ENCODE results near the gene SLC38A5.
"Not testable (repeated sequence)": the region's sequence is repeated elsewhere in the genome, so short reads cannot be mapped to it uniquely, and the experiment has no call there.

SLC38A5 gene

DNA sequence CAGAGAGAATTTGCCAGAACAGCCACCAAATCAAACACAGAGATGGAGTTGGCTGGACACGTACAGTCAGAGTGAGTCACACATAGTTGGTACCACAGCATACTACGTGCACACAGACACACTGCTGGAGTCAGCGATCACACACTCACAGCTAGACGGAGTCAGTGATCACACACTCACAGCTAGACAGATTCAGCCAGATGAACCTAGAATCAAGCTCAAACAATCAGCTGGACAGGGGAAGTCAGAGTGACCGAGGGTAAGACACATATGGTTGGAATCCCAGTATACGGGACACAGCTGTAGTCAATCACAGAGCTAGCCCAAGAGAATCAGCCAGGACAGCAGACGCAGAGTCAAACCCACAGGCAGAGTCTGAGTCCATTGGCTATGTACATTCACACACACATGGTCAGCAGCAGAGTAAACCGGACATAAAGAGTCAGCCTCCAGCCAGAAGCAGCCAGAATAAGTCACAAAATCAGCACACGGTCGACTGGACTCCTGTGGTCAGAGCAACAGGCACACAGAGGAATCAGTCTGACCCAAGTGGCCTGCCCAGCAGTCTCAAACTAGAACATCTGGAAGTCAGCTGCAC, 4.6 kb downstream of the SLC38A5 start:
- no peaks in the 10 kb centered on the region for H3K27me3 ChIP-seq (ENCODE audit: control insufficient read depth, insufficient read depth, low read length)
- peaks cover 4% of the 10 kb centered on the region for H3K4me1 ChIP-seq (ENCODE audit: control insufficient read depth, insufficient read depth, low read length)
- H3K4me3 ChIP-seq (ENCODE audit: low read depth, low read length): no peak overlapping the region
- no peaks in the 10 kb centered on the region for H3K9me3 ChIP-seq (ENCODE audit: control insufficient read depth, insufficient read depth, low read length)
- H3K9ac ChIP-seq (ENCODE audit: low read depth, low read length): no peak overlapping the region
- H3K36me3 ChIP-seq (ENCODE audit: control insufficient read depth, insufficient read depth, low read length): peaks cover 2% of the 10 kb centered on the region

DNA sequence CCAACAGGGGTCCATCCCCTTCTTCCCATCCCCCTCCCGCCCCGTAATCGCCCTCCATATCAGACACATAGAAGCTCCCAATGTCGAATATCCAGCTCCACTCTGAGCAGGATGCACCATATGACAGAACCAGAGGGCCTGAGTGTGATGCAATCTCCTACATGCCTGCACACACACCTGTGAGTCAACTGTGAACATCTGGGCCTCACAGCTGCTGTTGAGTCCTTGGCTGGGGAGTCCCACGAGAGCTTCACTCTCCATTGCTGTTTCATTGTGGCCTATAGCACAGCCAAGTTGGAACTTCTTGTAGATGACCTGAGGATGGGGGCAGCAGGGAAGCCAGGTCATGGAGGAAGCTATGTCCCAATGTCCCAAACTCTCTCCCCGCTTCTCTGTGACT, 8.2 kb downstream of the SLC38A5 start:
- no peak overlapping the region for H3K9ac ChIP-seq (ENCODE audit: low read depth, low read length)
- H3K4me1 ChIP-seq (ENCODE audit: control insufficient read depth, insufficient read depth, low read length): no peaks in the 10 kb centered on the region
- no peak overlapping the region for H3K4me3 ChIP-seq (ENCODE audit: low read depth, low read length)
- H3K27me3 ChIP-seq (ENCODE audit: control insufficient read depth, insufficient read depth, low read length): no peaks in the 10 kb centered on the region
- no peaks in the 10 kb centered on the region for H3K9me3 ChIP-seq (ENCODE audit: control insufficient read depth, insufficient read depth, low read length)
- peaks cover 10% of the 10 kb centered on the region for H3K36me3 ChIP-seq (ENCODE audit: control insufficient read depth, insufficient read depth, low read length)

DNA sequence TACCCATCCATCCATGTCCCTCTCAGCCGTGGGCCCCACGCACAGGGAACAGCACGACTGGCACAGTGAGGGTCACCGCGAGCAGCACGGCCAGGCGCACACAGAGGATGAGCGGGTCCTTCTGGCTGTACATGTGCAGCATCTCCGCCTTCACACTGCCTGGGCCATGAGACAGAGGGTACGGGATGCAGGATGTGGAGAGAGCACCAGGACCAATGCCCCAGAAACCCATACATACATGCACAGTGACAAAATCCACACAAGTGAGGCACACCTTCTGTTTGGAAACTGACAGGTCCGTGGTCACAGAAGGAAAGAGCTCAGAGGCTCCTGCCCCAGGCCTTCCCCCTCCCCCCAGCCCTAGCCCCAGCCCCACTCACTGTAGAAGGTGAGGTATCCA, 9.5 kb downstream of the SLC38A5 start:
- Histone ChIP-seq H3K36me3 (ENCODE audit: control insufficient read depth, insufficient read depth, low read length) (peaks cover 10% of the 10 kb centered on the region), H3K9ac (ENCODE audit: low read depth, low read length) (no peak overlapping the region), H3K4me1 (ENCODE audit: control insufficient read depth, insufficient read depth, low read length) (no peaks in the 10 kb centered on the region), H3K27me3 (ENCODE audit: control insufficient read depth, insufficient read depth, low read length) (no peaks in the 10 kb centered on the region), H3K9me3 (ENCODE audit: control insufficient read depth, insufficient read depth, low read length) (no peaks in the 10 kb centered on the region), H3K4me3 (ENCODE audit: low read depth, low read length) (no peak overlapping the region)

DNA sequence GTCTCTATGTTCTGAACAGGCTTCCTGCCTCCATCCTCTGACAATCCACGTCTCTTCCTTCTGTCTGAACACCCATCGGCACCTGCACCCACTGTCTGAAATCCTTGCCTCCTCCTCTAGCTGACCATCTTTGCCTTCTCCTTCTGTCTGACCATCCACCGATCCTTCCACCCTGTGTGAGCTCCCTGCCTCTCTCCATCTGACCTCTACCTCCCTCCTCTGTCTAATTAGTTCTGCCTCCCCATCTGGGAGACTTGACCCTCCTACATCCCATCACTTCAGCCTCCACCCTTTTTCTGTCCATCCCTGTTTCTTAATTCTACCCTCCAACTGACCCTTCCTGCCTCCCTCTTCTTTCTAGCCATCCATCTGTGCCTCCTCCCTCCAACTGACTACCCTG, 10.0 kb downstream of the SLC38A5 start:
- no peaks in the 10 kb centered on the region for H3K27me3 ChIP-seq (ENCODE audit: control insufficient read depth, insufficient read depth, low read length)
- no peak overlapping the region for H3K4me3 ChIP-seq (ENCODE audit: low read depth, low read length)
- peaks cover 10% of the 10 kb centered on the region for H3K36me3 ChIP-seq (ENCODE audit: control insufficient read depth, insufficient read depth, low read length)
- no peak overlapping the region for H3K9ac ChIP-seq (ENCODE audit: low read depth, low read length)
- H3K4me1 ChIP-seq (ENCODE audit: control insufficient read depth, insufficient read depth, low read length): no peaks in the 10 kb centered on the region
- no peaks in the 10 kb centered on the region for H3K9me3 ChIP-seq (ENCODE audit: control insufficient read depth, insufficient read depth, low read length)

DNA sequence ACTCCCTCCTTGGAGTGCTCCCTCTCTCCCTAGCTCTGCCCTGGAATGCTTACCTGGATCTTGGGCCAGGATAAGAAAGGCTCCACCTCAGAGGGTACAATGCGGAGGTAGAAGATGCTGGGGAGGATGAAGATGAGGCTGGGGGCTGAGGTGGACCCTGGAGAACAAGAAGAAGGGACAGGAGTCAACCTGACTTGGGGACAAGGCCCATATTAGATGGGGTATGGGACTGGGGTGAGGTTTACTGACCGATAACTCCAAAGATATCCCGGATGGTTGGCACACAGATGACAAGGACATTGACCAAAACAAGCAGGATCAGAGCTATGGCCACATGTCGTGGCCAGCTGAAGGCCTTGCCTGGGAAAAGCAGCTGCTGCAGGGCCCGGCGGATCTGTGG, 10.6 kb downstream of the SLC38A5 start:
- no peaks in the 10 kb centered on the region for H3K27me3 ChIP-seq (ENCODE audit: control insufficient read depth, insufficient read depth, low read length)
- H3K9me3 ChIP-seq (ENCODE audit: control insufficient read depth, insufficient read depth, low read length): no peaks in the 10 kb centered on the region
- H3K4me3 ChIP-seq (ENCODE audit: low read depth, low read length): no peak overlapping the region
- no peaks in the 10 kb centered on the region for H3K4me1 ChIP-seq (ENCODE audit: control insufficient read depth, insufficient read depth, low read length)
- no peak overlapping the region for H3K9ac ChIP-seq (ENCODE audit: low read depth, low read length)
- H3K36me3 ChIP-seq (ENCODE audit: control insufficient read depth, insufficient read depth, low read length): peaks cover 10% of the 10 kb centered on the region

DNA sequence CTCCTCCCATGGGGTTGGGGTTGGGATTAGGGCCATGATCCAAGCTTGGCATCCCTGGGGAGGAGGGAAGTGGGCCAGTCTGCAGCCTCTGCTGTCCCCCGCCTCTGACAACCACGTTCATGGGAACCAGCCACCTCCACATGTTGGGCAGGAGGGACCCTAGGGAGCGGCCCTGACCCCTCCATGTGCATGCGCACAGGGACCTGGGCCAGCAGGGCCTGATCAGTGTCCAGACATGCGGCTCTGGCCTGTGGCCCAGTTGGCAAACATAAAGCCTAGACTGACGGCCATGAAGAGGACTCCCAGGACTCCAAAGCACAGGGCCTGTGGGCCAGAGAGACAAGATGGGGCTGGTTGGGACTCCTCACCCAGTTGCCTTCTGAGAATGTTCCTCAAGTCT, 11.3 kb downstream of the SLC38A5 start:
- peaks cover 10% of the 10 kb centered on the region for H3K36me3 ChIP-seq (ENCODE audit: control insufficient read depth, insufficient read depth, low read length)
- no peaks in the 10 kb centered on the region for H3K27me3 ChIP-seq (ENCODE audit: control insufficient read depth, insufficient read depth, low read length)
- no peaks in the 10 kb centered on the region for H3K4me1 ChIP-seq (ENCODE audit: control insufficient read depth, insufficient read depth, low read length)
- no peaks in the 10 kb centered on the region for H3K9me3 ChIP-seq (ENCODE audit: control insufficient read depth, insufficient read depth, low read length)
- no peak overlapping the region for H3K9ac ChIP-seq (ENCODE audit: low read depth, low read length)
- H3K4me3 ChIP-seq (ENCODE audit: low read depth, low read length): no peak overlapping the region

DNA sequence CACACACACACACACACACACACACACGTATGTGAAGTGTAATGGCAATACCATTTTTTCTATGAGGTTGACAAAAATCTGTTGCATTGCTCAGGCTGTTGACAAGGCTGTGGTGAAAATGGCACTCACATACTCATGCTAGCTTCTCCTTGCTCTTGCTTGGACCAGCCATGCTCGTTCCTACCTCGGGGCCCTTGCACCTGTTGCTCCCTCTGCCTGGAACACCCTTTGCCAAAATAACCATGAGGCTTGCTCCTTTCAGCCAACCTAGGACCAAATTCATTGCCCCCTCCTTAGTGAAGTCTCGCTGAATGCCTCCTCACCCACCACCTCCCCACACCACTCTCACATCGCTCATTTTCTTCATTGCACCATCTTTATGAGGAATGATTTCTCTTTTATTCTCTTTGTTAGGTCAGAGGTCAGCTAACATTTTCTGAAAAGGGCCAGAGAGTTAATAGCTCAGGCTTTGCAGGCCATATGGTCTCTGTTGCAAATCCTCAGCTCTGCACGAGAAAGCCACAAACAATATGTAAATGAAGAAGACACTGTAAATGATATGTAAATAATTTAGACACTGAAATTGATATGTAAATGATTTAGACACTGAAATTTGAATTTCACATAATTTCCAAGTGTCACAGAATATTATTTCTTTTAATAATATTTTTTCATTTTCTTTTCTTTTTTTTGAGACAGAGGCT, 13.3 kb downstream of the SLC38A5 start:
- H3K4me1 ChIP-seq (ENCODE audit: control insufficient read depth, insufficient read depth, low read length): no peaks in the 10 kb centered on the region
- H3K27me3 ChIP-seq (ENCODE audit: control insufficient read depth, insufficient read depth, low read length): no peaks in the 10 kb centered on the region
- no peaks in the 10 kb centered on the region for H3K9me3 ChIP-seq (ENCODE audit: control insufficient read depth, insufficient read depth, low read length)
- H3K4me3 ChIP-seq (ENCODE audit: low read depth, low read length): no peak overlapping the region
- no peak overlapping the region for H3K9ac ChIP-seq (ENCODE audit: low read depth, low read length)
- peaks cover 10% of the 10 kb centered on the region for H3K36me3 ChIP-seq (ENCODE audit: control insufficient read depth, insufficient read depth, low read length)

DNA sequence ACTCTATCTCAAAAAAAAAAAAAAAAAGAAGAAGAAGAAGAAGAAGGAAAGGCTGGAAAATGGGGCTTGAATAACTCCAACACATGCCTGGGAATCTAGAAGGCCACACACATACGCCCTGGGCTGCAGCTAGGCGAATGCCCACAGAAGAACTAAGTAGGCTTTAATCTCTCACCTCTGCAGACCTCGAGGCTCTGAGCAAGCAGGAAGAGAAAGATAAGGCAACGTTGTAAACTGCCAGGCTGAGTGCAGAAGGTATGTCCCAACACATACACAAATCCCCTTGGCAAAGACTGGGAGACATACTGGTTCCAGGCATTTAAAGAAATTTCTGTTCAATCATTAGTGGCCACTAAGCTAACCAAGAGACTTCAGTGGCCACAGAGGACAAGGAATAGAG, 18.4 kb downstream of the SLC38A5 start:
- H3K4me3 ChIP-seq (ENCODE audit: low read depth, low read length): no peak overlapping the region
- no peaks in the 10 kb centered on the region for H3K4me1 ChIP-seq (ENCODE audit: control insufficient read depth, insufficient read depth, low read length)
- no peaks in the 10 kb centered on the region for H3K36me3 ChIP-seq (ENCODE audit: control insufficient read depth, insufficient read depth, low read length)
- no peaks in the 10 kb centered on the region for H3K9me3 ChIP-seq (ENCODE audit: control insufficient read depth, insufficient read depth, low read length)
- no peak overlapping the region for H3K9ac ChIP-seq (ENCODE audit: low read depth, low read length)
- no peaks in the 10 kb centered on the region for H3K27me3 ChIP-seq (ENCODE audit: control insufficient read depth, insufficient read depth, low read length)

DNA sequence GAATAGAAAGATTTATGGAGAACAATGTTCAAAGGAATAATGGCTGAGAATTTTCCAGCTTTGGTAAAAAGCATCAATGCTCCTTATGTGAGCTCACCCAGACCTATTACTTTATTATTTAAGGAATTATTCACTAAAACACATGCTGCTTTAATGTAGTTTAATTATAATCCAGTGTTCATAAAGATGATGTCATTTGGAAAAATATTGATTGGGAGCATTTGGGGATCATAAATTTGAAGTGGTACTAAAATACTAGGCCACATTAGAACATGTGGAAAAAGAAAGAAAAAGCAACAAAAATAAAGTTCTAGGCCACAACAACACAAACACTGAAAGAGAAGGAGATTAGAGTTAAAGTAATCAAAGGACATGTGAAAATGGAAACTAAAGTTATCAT, 20.0 kb downstream of the SLC38A5 start:
- Histone ChIP-seq H3K4me1 (ENCODE audit: control insufficient read depth, insufficient read depth, low read length) (no peaks in the 10 kb centered on the region), H3K4me3 (ENCODE audit: low read depth, low read length) (no peak overlapping the region), H3K36me3 (ENCODE audit: control insufficient read depth, insufficient read depth, low read length) (no peaks in the 10 kb centered on the region), H3K27me3 (ENCODE audit: control insufficient read depth, insufficient read depth, low read length) (no peaks in the 10 kb centered on the region), H3K9me3 (ENCODE audit: control insufficient read depth, insufficient read depth, low read length) (no peaks in the 10 kb centered on the region), H3K9ac (ENCODE audit: low read depth, low read length) (no peak overlapping the region)

DNA sequence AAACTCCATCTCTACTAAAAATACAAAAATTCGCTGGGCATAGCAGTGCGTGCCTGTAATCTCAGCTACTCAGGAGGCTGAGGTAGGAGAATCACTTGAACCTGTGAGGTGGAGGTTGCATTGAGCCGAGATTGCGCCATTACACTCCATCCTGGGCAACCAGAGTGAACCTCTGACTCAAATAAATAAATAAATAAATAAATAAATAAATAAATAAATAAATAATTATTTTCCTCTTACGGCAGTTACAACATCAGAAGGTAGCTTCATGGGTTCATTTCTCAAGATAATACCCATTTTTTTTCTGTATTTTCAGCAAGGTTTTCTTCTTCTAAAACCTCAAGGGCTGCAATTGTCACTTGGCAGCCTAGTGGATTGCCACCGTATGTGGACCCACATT, 22.9 kb downstream of the SLC38A5 start:
- H3K27me3 ChIP-seq (ENCODE audit: control insufficient read depth, insufficient read depth, low read length); H3K9ac ChIP-seq (ENCODE audit: low read depth, low read length); H3K4me1 ChIP-seq (ENCODE audit: control insufficient read depth, insufficient read depth, low read length); H3K9me3 ChIP-seq (ENCODE audit: control insufficient read depth, insufficient read depth, low read length); H3K36me3 ChIP-seq (ENCODE audit: control insufficient read depth, insufficient read depth, low read length); H3K4me3 ChIP-seq (ENCODE audit: low read depth, low read length): not testable (repeated sequence)

DNA sequence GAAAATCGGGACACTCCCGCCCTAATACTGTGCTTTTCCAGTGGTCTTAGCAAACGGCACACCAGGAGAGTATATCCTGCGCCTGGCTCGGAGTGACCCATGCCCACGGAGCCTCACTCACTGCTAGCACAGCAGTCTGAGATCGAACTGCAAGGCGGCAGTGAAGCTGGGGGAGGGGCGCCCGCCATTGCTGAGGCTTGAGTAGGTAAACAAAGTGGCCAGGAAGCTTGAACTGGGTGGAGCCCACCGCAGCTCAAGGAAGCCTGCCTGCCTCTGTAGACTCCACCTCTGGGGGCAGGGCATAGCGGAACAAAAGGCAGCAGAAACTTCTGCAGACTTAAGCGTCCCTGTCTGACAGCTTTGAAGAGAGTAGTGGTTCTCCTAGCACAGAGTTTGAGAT, 36.3 kb downstream of the SLC38A5 start:
- H3K36me3 ChIP-seq (ENCODE audit: control insufficient read depth, insufficient read depth, low read length); H3K4me3 ChIP-seq (ENCODE audit: low read depth, low read length); H3K9ac ChIP-seq (ENCODE audit: low read depth, low read length); H3K9me3 ChIP-seq (ENCODE audit: control insufficient read depth, insufficient read depth, low read length); H3K4me1 ChIP-seq (ENCODE audit: control insufficient read depth, insufficient read depth, low read length); H3K27me3 ChIP-seq (ENCODE audit: control insufficient read depth, insufficient read depth, low read length): not testable (repeated sequence)

DNA sequence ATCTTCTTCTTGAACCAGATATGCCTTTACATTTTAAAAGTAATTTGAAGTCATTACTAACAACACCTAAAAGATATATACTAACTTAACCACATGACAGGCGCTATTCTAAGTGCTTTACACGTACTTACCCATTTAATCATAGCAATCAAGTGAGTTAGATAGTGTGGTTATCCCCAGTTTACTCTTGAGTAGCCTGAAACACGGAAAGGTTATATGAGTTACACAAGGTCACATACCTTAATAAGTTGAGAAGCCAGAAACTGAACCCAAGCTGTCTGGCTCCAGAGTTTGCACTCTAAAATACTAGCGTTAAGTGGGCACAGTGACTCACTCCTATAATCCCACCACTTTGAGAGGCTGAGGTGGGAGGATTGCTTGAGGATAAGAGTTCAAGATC, 39.9 kb downstream of the SLC38A5 start:
- H3K36me3 ChIP-seq (ENCODE audit: control insufficient read depth, insufficient read depth, low read length); H3K4me3 ChIP-seq (ENCODE audit: low read depth, low read length); H3K9ac ChIP-seq (ENCODE audit: low read depth, low read length); H3K27me3 ChIP-seq (ENCODE audit: control insufficient read depth, insufficient read depth, low read length); H3K9me3 ChIP-seq (ENCODE audit: control insufficient read depth, insufficient read depth, low read length); H3K4me1 ChIP-seq (ENCODE audit: control insufficient read depth, insufficient read depth, low read length): not testable (repeated sequence)
